IMR-90 (cell line): Measurements from ENCODE around the gene CNTRL. TPM values are rescaled to one million over a fixed set of nuclear protein-coding genes. Genes with fewer than 3 reads are reported as not detected.

Source experiments
- ATAC-seq: fragments of 200-7000 bp; cut with Tn5 transposase; 2 replicates; pipeline ENCODE4 v1.9.1; 2020; ENCODE audit warnings: low read depth, mild to moderate bottlenecking, moderate library complexity
- BruUV-seq: library from RNA; stranded (reverse); fragments of 400-500 nt; replicated peaks from 2 replicates; lab custom pipeline; 2021; lab: Mats Ljungman, UMichigan
- CTCF ChIA-PET: fragments of 300-600 bp; formaldehyde crosslinking; extraction: SDS; loops from one replicate; lab custom pipeline; 2021; ENCODE audit warnings: antibody characterized with exemption; lab: Yijun Ruan, JAX
- POLR2A ChIA-PET: fragments of 300-600 bp; sonication (Branson Sonifier 250); formaldehyde crosslinking; loops from one replicate; lab custom pipeline; 2022; ENCODE audit warnings: antibody characterized with exemption; ENCODE audit not compliant: unreplicated experiment; lab: Charles Lee
- DNase-seq: peaks from one replicate; pipeline ENCODE4 v3.0.0; 2013
- H2AFZ ChIP-seq: replicated peaks from 2 replicates; pipeline ENCODE3; 2013; ENCODE audit warnings: low read length, mild to moderate bottlenecking; ENCODE audit not compliant: poor library complexity
- H2AK5ac ChIP-seq: 2 replicates; pipeline ENCODE4 v1.6.1; 2013; ENCODE audit warnings: low read depth, low read length, inconsistent platforms
- H2AK9ac ChIP-seq: replicated peaks from 2 replicates; pipeline ENCODE3; 2013; ENCODE audit warnings: mild to moderate bottlenecking, low read depth, low read length, moderate library complexity; ENCODE audit not compliant: poor library complexity
- H2BK120ac ChIP-seq: 2 replicates; pipeline ENCODE4 v1.6.1; 2013; ENCODE audit warnings: low read depth, low read length, inconsistent platforms
- H2BK15ac ChIP-seq: 3 replicates; pipeline ENCODE4 v1.6.1; 2013; ENCODE audit warnings: low read depth, low read length, inconsistent platforms
- H2BK20ac ChIP-seq: 2 replicates; pipeline ENCODE4 v1.6.1; 2013; ENCODE audit warnings: low read depth, mild to moderate bottlenecking, inconsistent platforms, low read length, moderate library complexity
- H2BK5ac ChIP-seq: 2 replicates; pipeline ENCODE4 v1.6.1; 2013; ENCODE audit warnings: mild to moderate bottlenecking, low read depth, low read length, inconsistent platforms; ENCODE audit not compliant: poor library complexity, severe bottlenecking
- H3K14ac ChIP-seq: replicated peaks from 2 replicates; pipeline ENCODE4 v1.6.1; 2013; ENCODE audit warnings: low read depth, low read length, inconsistent platforms
- H3K18ac ChIP-seq: 2 replicates; pipeline ENCODE4 v1.6.1; 2013; ENCODE audit warnings: low read depth, low read length, control low read depth
- H3K23ac ChIP-seq: 2 replicates; pipeline ENCODE4 v1.6.1; 2013; ENCODE audit warnings: low read depth, low read length, inconsistent platforms
- H3K27ac ChIP-seq: 2 replicates; pipeline ENCODE4 v1.5.1; 2013; ENCODE audit warnings: mild to moderate bottlenecking, control low read depth, low read length; ENCODE audit not compliant: insufficient read depth
- H3K27me3 ChIP-seq: 2 replicates; pipeline ENCODE4 v1.6.1; 2013; ENCODE audit warnings: low read length; ENCODE audit not compliant: control insufficient read depth, insufficient read depth
- H3K36me3 ChIP-seq: 2 replicates; pipeline ENCODE4 v1.6.1; 2013; ENCODE audit warnings: low read length, mixed read lengths; ENCODE audit not compliant: control insufficient read depth, insufficient read depth
- H3K4ac ChIP-seq: 2 replicates; pipeline ENCODE4 v1.6.1; 2013; ENCODE audit warnings: low read depth, low read length, inconsistent platforms
- H3K4me1 ChIP-seq: 2 replicates; pipeline ENCODE4 v1.6.1; 2013; ENCODE audit warnings: low read length, mixed read lengths; ENCODE audit not compliant: control insufficient read depth, insufficient read depth
- H3K4me2 ChIP-seq: 2 replicates; pipeline ENCODE4 v1.6.1; 2013; ENCODE audit warnings: low read depth, mild to moderate bottlenecking, control low read depth, low read length, moderate library complexity
- H3K4me3 ChIP-seq: 2 replicates; pipeline ENCODE4 v1.5.1; 2013; ENCODE audit warnings: low read depth, mild to moderate bottlenecking, control low read depth, low read length, moderate library complexity; ENCODE audit not compliant: insufficient read depth
- H3K56ac ChIP-seq: 2 replicates; pipeline ENCODE4 v1.6.1; 2013; ENCODE audit warnings: low read length, inconsistent platforms; ENCODE audit not compliant: insufficient read depth; ENCODE audit errors: extremely low read depth
- H3K79me1 ChIP-seq, 2 experiments: 2 replicates each; pipeline ENCODE4 v1.6.1; 2013; ENCODE audit warnings: low read length in 2 of 2, inconsistent platforms in 1 of 2, low read depth in 1 of 2
- H3K9ac ChIP-seq: 2 replicates; pipeline ENCODE4 v1.6.1; 2013; ENCODE audit warnings: low read depth, low read length, control low read depth
- H3K9me1 ChIP-seq: 2 replicates; pipeline ENCODE4 v1.6.1; 2013; ENCODE audit warnings: low read length, inconsistent platforms; ENCODE audit not compliant: insufficient read depth
- H3K9me3 ChIP-seq: 2 replicates; pipeline ENCODE4 v1.6.1; 2013; ENCODE audit warnings: low read length; ENCODE audit not compliant: control insufficient read depth, insufficient read depth
- H4K20me1 ChIP-seq: 2 replicates; pipeline ENCODE4 v1.6.1; 2013; ENCODE audit warnings: low read length, inconsistent platforms; ENCODE audit not compliant: insufficient read depth
- H4K5ac ChIP-seq: 2 replicates; pipeline ENCODE4 v1.6.1; 2013; ENCODE audit warnings: mild to moderate bottlenecking, low read depth, low read length, control low read depth
- H4K8ac ChIP-seq, 2 experiments: 2 replicates each; pipeline ENCODE4 v1.6.1; 2013; ENCODE audit warnings: low read depth in 2 of 2, low read length in 2 of 2, control low read depth in 1 of 2, inconsistent platforms in 1 of 2
- H4K91ac ChIP-seq: 2 replicates; pipeline ENCODE4 v1.6.1; 2013; ENCODE audit warnings: low read depth, low read length, inconsistent platforms; ENCODE audit not compliant: insufficient read depth
- WGBS, 2 experiments: methylation state at CpG; one replicate each; pipeline versions ENCODE4 v1.1.5 to v1.1.7; 2013; ENCODE audit warnings: missing lambda C conversion rate in 2 of 2; ENCODE audit not compliant: insufficient read length in 1 of 2; ENCODE audit errors: extremely low coverage in 2 of 2; 5-methylcytosine and 5-hydroxymethylcytosine counted together
- dilution Hi-C: fragments of 300-500 bp; cut with HindIII; formaldehyde crosslinking; loops from one replicate; pipeline ENCODE4 v1.14.3; 2018; ENCODE audit warnings: low sequenced_read_pairs; ENCODE audit not compliant: unreplicated experiment
- in situ Hi-C: fragments of 300-500 bp; cut with MboI; formaldehyde crosslinking; loops from 3 replicates; pipeline ENCODE4 v1.14.3; 2019; ENCODE audit warnings: low sequenced_read_pairs, inconsistent platforms, mixed read lengths
- intact Hi-C: fragments of 100-400 bp; cut with micrococcal nuclease; formaldehyde crosslinking; loops from 2 replicates; pipeline ENCODE4 v1.10.0; 2022
- polyA plus RNA-seq, 3 experiments: library from polyadenylated mRNA; depleted of rRNA; stranded (reverse); fragments of >200 nt; gene quantifications; 2 replicates each; pipeline ENCODE4 v1.2.3, GENCODE V29; 2012; ENCODE audit warnings: low replicate concordance in 1 of 3
- total RNA-seq: library from RNA; depleted of rRNA; stranded (reverse); fragments of >200 nt; gene quantifications from 2 replicates; pipeline ENCODE4 v1.2.3, GENCODE V29; 2012
- TF ChIP-seq, protein P1 (sequence below): fragments of 150-350 bp; IDR thresholded peaks from 2 replicates; pipeline ENCODE4 v1.6.1; 2017; ENCODE audit warnings: mild to moderate bottlenecking, antibody characterized with exemption, low read length, low read depth

Gene CNTRL
- total and polyA plus RNA-seq, 2 of the 4 experiments (the other 2 are of a cell fraction), result 4.5 to 7.3 TPM

GRCh38 chr9:121214005-121214404 is 139.2 kb downstream of the CNTRL start:
- ChIA-PET POLR2A (no interaction called here), CTCF (interaction anchor here (0.7 to 3.5 kb wide), 12 partner anchors 12 to 185 kb away, joined by 3 to 18 read pairs (median 5); partner anchors contain the start of gene RAB14)
- Histone ChIP-seq H3K14ac (no peak overlapping the region), H3K9ac (no peak overlapping the region), H3K27ac (no peak overlapping the region), H3K4me2 (no peak overlapping the region), H3K18ac (no peak overlapping the region), H2AK9ac (no peak overlapping the region), H3K27me3 (no peaks in the 10 kb centered on the region), H4K20me1 (no peaks in the 10 kb centered on the region), H3K4ac (0 out of 2 replicates have a peak overlapping the region, but pooled peaks have one; percentile 59), H2AFZ (no peak overlapping the region), H4K8ac (peak overlapping the region in 1 of 2 experiments; percentile 48; a peak in 2 of 4 replicates), H4K91ac (no peak overlapping the region), H2BK15ac (peak overlapping the region; percentile 2; the same call in 2 of the 3 replicates), H4K5ac (no peak overlapping the region), H3K79me1 (no peaks in the 10 kb centered on the region), H3K9me1 (no peaks in the 10 kb centered on the region), H3K4me3 (no peak overlapping the region), H2BK120ac (0 out of 2 replicates have a peak overlapping the region, but pooled peaks have one; percentile 21), H3K23ac (no peak overlapping the region), H3K56ac (no peak overlapping the region), H2AK5ac (peak overlapping the region; percentile 39; the same call in 1 of the 2 replicates), H2BK20ac (no peak overlapping the region), H3K4me1 (no peaks in the 10 kb centered on the region), H3K36me3 (no peaks in the 10 kb centered on the region), H3K9me3 (no peaks in the 10 kb centered on the region), H2BK5ac (no peak overlapping the region)
- no TSS peak for BruUV-seq
- no CpG with 5 or more reads among the region's 2 CpGs for WGBS, 2 experiments
- DNase-seq (no peak), ATAC-seq (no peak)
- dilution Hi-C loops, result no loop called here
- intact Hi-C loops, result loop anchor here (5.0 kb wide), 1 partner anchor 228 kb away; no protein-coding TSS in a partner anchor
- TF ChIP-seq, protein P1, sequence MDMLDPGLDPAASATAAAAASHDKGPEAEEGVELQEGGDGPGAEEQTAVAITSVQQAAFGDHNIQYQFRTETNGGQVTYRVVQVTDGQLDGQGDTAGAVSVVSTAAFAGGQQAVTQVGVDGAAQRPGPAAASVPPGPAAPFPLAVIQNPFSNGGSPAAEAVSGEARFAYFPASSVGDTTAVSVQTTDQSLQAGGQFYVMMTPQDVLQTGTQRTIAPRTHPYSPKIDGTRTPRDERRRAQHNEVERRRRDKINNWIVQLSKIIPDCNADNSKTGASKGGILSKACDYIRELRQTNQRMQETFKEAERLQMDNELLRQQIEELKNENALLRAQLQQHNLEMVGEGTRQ, result no peak
- in situ Hi-C loops, result loop anchor here (5.0 kb wide), 2 partner anchors 103 to 183 kb away; no protein-coding TSS in a partner anchor
